Measurements from ENCODE around the gene TOM1.
"Not testable (repeated sequence)": the region's sequence is repeated elsewhere in the genome, so short reads cannot be mapped to it uniquely, and the experiment has no call there.

TOM1 gene

GRCh38 chr22:35345808-35346505 lies 46.3 kb downstream of the TOM1 start:
- no peak for DNase-seq (ENCODE audit: low spot score)

GRCh38 chr22:35346596-35347220 lies 47.0 kb downstream of the TOM1 start:
- DNase-seq (ENCODE audit: low spot score): no peak

- DNase-seq (ENCODE audit: low spot score): no peak
Measured at GRCh38 chr22:35347462-35347861, 47.8 kb downstream of the TOM1 start.

- no peak for DNase-seq (ENCODE audit: low spot score)
Measured at GRCh38 chr22:35348026-35348590, 48.4 kb downstream of the TOM1 start.

DNA sequence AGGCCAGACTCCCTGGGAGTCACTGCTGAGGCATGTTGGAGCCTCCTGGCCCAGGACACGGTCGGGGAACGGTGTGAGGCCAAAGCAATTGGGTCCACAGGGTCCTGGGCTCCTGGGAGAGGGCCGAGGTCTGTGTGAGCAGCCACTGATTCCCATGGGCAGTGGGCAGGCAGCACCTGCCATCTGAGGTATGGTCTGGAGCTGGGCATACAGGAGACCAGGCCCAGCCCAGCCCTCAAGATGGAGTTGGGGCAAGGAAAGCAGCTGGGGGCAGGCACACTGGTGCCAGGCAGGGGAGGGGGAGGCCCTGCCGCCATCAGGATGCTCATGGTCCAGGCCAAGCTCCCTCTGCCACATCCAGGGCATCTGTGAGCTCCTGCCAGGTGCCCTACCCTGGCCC lies 49.0 kb downstream of the TOM1 start:
- no peak for DNase-seq (ENCODE audit: low spot score)

GRCh38 chr22:35349368-35349703 lies 49.6 kb downstream of the TOM1 start:
- no peak for DNase-seq (ENCODE audit: low spot score)

GRCh38 chr22:35349704-35350538 lies 50.2 kb downstream of the TOM1 start:
- DNase-seq (ENCODE audit: low spot score): no peak

DNA sequence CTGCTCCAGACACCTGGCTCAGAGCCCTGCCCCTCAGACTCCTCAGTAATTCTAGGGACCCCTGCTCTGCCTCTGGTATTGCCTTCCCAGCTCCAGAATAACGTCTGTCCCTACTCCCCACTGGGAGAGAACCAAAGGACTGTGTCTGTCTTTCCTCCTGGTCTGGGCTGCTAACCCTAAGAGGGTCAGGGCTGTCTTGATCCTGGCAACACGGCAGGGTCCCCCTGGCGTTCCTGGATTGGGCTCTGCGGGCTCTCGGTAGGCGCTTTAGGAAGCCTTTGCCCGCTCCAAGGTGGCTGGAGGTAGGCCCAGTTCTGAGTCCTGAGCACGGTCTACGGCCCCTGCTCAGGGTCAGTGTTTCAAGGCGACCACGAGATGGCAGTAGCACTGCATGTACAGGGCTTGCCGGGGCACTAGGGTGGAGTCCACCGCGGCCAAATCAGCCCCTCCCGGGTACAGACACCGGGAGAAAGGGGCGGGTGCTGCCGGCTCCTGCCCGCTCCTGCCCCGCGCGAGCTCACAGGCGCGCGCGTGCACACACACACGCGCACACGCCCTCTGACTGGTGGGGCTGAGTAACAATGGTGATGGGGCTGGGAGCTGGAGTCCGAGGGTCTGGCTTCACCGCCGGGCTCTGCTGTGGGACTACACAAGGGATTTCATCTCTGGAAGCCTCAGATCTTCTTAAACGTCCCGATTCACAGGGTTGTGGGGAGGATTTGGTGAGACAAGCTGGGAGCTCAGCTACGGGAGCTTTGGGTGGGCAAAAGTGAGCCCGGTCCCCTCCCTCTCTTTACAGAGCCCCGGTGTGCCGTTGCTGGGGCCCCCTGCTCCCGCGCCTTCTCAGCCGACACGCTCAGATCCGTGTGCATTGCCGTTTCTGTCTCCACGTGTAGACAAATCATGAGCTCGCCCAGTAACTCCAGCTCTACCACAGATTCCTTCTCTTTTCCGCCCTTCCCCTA lies 51.1 kb downstream of the TOM1 start:
- peak; percentile 95 for DNase-seq (ENCODE audit: low spot score)

- no peak for DNase-seq (ENCODE audit: low spot score)
Measured at GRCh38 chr22:35352214-35353111, 52.8 kb downstream of the TOM1 start.

GRCh38 chr22:35353318-35353717 lies 53.6 kb downstream of the TOM1 start:
- DNase-seq (ENCODE audit: low spot score): no peak

GRCh38 chr22:35354068-35354467 lies 54.4 kb downstream of the TOM1 start:
- DNase-seq (ENCODE audit: low spot score): no peak

- no peak for DNase-seq (ENCODE audit: low spot score)
Measured at GRCh38 chr22:35357883-35358621, 58.4 kb downstream of the TOM1 start.

DNA sequence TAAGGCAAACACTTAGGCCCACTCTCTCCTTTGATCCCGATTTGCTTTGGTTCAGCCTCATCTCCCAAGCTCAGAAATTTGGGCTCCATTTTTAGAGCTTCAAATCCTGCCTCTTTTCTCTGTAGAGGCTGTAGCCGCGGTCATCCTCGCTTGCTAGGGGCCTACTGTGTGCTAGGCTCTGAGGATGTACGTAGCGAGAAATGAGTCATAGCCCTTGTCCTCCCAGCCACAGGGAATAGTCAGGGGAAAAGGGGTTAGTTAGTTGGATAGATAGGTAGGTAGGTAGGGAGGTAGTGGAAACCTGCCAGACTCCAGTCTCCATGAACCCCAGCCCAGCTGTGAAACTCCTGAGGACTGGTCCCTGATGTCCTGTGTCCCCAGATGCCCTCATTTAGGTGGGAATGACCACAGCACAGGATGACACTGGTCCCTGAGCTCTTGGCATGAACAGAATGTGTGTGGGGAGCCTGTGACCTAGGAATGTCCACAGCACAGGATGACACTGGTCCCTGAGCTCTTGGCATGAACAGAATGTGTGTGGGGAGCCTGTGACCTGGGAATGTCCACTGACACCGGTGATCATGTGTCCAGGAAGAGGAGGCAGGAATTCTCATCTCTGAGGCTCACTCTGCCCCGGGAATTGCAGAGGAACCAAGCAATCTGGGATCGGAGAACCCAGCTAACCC lies 59.8 kb downstream of the TOM1 start:
- no peak for DNase-seq (ENCODE audit: low spot score)

GRCh38 chr22:35361001-35361558 lies 61.4 kb downstream of the TOM1 start:
- no peak for DNase-seq (ENCODE audit: low spot score)

GRCh38 chr22:35363566-35364086 lies 63.9 kb downstream of the TOM1 start:
- DNase-seq (ENCODE audit: low spot score): no peak

DNA sequence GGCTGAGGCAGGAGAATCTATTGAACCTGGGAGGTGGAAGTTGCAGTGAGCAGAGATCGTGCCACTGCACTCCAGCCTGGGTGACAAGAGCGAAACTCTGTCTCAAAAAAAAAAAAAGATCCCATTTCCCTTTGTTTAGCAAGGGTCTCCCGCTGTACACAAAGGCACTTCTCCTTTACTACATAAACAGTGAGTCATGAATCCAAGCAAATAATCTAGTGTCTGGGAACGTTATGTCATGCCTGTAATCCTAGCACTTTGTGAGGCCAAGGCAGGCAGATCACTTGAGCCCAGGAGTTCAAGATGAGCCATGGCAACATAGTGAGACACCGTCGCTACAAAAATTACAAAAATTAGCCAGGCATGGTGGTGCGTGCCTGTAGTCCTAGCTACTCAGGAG lies 64.5 kb downstream of the TOM1 start:
- not testable (repeated sequence) for DNase-seq (ENCODE audit: low spot score)

DNA sequence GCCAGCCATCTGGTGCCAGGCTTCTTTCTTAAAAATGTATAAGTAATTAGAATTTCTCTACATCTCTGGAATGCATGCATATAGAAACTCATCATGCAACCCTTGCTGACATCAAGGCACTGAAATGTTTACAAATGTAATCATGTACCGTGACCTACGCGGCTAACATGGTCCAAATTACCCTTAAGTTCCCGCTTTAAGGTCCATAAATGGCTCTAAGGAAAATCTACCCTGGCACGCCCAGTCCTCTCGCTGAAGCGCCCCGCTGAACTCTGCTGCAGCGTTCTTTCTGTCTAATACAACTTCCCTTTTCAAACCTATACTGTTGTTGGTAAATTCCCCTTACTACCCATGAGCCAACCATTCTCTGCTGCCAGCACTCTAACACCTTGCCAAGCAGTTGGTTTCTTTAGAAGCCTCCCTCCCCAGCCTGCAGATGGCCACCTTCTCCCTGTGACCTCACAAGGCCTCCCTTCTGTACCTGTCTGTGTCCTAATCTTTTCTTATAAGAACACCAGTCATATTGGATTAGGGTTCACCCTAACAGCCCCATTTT lies 67.7 kb downstream of the TOM1 start:
- DNase-seq (ENCODE audit: low spot score): no peak

DNA sequence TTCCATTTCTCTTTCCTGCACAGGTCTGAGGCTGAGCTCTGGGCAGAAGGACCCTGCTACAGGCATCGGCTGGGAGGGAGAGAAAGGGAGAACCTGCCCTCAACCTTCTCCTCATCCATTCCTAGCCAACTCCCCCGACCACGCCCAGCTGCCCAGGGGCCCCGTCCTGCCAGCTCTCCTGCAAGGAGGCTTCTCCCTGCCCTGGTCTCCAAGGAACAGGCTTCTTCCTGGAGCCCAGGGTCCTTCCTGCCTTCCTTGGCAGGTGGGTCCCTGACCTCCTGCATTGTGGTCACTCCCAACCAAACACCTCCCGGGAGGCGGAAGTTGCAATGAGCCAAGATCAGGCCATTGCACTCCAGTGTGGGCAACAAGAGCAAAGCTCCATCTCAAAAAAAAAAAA lies 68.7 kb downstream of the TOM1 start:
- DNase-seq (ENCODE audit: low spot score): no peak
